AG04450 (cell line): Measurements from ENCODE around the gene GAD1. TPM values are rescaled to one million over a fixed set of nuclear protein-coding genes. Genes with fewer than 3 reads are reported as not detected.

ENCODE experiments used
- CTCF ChIA-PET: fragments of 300-600, 350-600 bp; formaldehyde crosslinking; extraction: SDS; loops from one replicate; lab custom pipeline; 2022; ENCODE audit warnings: antibody characterized with exemption, inconsistent platforms; lab: Charles Lee
- POLR2A ChIA-PET: fragments of 350-600 bp; formaldehyde crosslinking; extraction: SDS; loops from one replicate; lab custom pipeline; 2021; ENCODE audit warnings: antibody characterized with exemption, inconsistent platforms; lab: Yijun Ruan, JAX
- DNase-seq: peaks from one replicate; pipeline ENCODE4 v3.0.0-alpha.2; 2011; ENCODE audit warnings: low read depth, low spot score
- H3K27ac ChIP-seq: one replicate; pipeline ENCODE4 v1.5.1; 2012; ENCODE audit warnings: low read depth, low read length, control low read depth
- H3K27me3 ChIP-seq: one replicate; pipeline ENCODE4 v1.6.0; 2012; ENCODE audit warnings: low read length; ENCODE audit not compliant: control insufficient read depth, insufficient read depth
- H3K4me3 ChIP-seq: 2 replicates; pipeline ENCODE4 v1.5.1; 2011; ENCODE audit warnings: mild to moderate bottlenecking, low read depth, low read length, control low read depth
- H3K9me3 ChIP-seq: 2 replicates; pipeline ENCODE4 v1.5.1; 2012; ENCODE audit warnings: low read length; ENCODE audit not compliant: control insufficient read depth, insufficient read depth
- CTCF ChIP-seq: IDR thresholded peaks from 2 replicates; pipeline ENCODE4 v1.5.1; 2011; ENCODE audit warnings: low read depth, low read length, control low read depth, inconsistent platforms
- polyA plus RNA-seq: library from polyadenylated mRNA; depleted of rRNA; stranded (reverse); fragments of >200 nt; gene quantifications from 2 replicates; pipeline ENCODE4 v1.2.3, GENCODE V29; 2011

Gene GAD1
- polyA plus RNA-seq, 1 experiment: not detected

- ChIA-PET CTCF (no interaction called here), POLR2A (no interaction called here)
- Histone ChIP-seq H3K9me3 (no peaks in the 10 kb centered on the region), H3K27ac (no peak overlapping the region), H3K4me3 (no peak overlapping the region), H3K27me3 (peaks cover 13% of the 10 kb centered on the region)
- DNase-seq: no peak
- TF ChIP-seq CTCF: no peak
Observed at GRCh38 chr2:170830166-170830565, 13.5 kb downstream of the GAD1 start.

GRCh38 chr2:170831115-170831514 lies 14.4 kb downstream of the GAD1 start:
- Histone ChIP-seq H3K9me3 (no peaks in the 10 kb centered on the region), H3K4me3 (no peak overlapping the region), H3K27me3 (peaks cover 11% of the 10 kb centered on the region), H3K27ac (no peak overlapping the region)
- TF ChIP-seq CTCF: no peak
- no peak for DNase-seq
- ChIA-PET CTCF (no interaction called here), POLR2A (no interaction called here)

- TF ChIP-seq CTCF: no peak
Observed at GRCh38 chr2:170836027-170836426, 19.3 kb downstream of the GAD1 start.

GRCh38 chr2:170840717-170841210 lies 24.1 kb downstream of the GAD1 start:
- CTCF ChIA-PET: no interaction called here
- Histone ChIP-seq H3K27me3 (peaks cover 2% of the 10 kb centered on the region), H3K4me3 (no peak overlapping the region), H3K9me3 (no peaks in the 10 kb centered on the region), H3K27ac (no peak overlapping the region)
- POLR2A ChIA-PET: no interaction called here
- no peak for TF ChIP-seq CTCF
- no peak for DNase-seq

More at GRCh38 chr2:170836027-170836426, 19.3 kb downstream of the GAD1 start:
- POLR2A ChIA-PET: no interaction called here
- Histone ChIP-seq H3K4me3 (no peak overlapping the region), H3K9me3 (no peaks in the 10 kb centered on the region), H3K27me3 (peaks cover 2% of the 10 kb centered on the region), H3K27ac (no peak overlapping the region)
- DNase-seq: no peak
- CTCF ChIA-PET: no interaction called here

- no peak for DNase-seq
- Histone ChIP-seq H3K27ac (no peak overlapping the region), H3K9me3 (no peaks in the 10 kb centered on the region), H3K4me3 (no peak overlapping the region), H3K27me3 (no peaks in the 10 kb centered on the region)
- TF ChIP-seq CTCF: no peak
- CTCF ChIA-PET: no interaction called here
- POLR2A ChIA-PET: no interaction called here
Observed at GRCh38 chr2:170842785-170843184, 26.1 kb downstream of the GAD1 start.
